Ramos (cell line): ENCODE results near the gene PCYOX1L.
"Not testable (repeated sequence)": the region's sequence is repeated elsewhere in the genome, so short reads cannot be mapped to it uniquely, and the experiment has no call there.

ENCODE experiments used
- in situ Hi-C: fragments of 300-500 bp; cut with MboI; formaldehyde crosslinking; loops from one replicate; pipeline ENCODE4 v1.14.3; 2022; ENCODE audit warnings: low sequenced_read_pairs; ENCODE audit not compliant: unreplicated experiment

PCYOX1L gene

GRCh38 chr5:149380466-149381121, 22.7 kb downstream of the PCYOX1L start:
- in situ Hi-C loops, result loop anchor here (10.0 kb wide), 1 partner anchor 184 kb away; no protein-coding TSS in a partner anchor

DNA sequence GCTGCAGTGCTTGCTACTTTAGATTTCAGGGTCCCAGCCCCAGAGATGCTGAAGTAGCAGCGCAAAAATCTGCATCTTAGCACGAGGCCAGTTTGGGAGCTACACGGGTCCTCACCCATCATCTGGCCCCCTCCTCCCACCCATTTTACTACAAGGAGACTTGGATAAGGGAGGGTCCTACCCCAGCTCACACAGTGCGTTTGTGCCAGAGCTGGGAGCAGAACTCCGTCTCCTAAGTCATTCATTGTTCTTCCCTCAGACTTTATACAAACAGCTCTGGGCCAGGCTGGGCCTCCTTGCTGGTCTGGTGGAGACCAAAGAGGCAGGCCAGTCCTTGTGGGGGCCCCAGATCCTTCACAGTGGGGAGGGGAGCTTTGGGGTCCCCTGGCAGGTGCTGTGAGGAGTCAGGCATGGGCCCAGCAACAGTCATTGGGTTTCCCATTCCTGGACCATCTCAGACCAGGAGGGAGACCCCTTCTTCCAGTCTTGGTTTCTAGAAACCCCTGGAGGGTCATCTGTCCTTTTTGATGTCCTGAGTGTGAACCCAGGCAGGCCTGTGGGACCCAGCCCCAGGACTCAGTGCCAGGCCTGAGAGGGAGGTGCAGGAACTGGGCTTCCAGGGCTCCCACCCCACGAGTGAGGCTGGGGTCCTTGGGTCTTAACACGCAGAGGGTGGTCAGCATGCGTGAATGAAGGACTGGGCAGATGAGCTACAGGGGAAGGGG, 23.6 kb downstream of the PCYOX1L start:
- in situ Hi-C loops, result loop anchor here (10.0 kb wide), 1 partner anchor 183 kb away; no protein-coding TSS in a partner anchor

DNA sequence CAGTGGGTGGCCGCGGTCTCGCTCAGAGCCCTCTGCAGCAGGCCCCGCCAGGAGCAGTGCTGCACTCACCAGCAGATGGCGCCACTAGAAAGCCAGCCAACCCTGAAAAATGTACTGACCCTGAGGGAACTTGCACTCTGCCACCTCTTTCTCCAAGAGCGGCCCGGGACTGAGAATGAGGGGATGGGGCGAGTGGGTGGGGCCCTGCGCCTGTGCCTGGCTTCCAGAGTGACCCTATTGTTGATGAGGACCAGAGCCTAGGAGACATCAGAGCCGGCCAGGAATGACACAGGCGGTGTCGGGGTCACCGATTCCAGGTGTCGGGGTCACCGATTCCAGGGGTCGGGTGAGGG, 24.1 kb downstream of the PCYOX1L start:
- in situ Hi-C loops, result loop anchor here (10.0 kb wide), 1 partner anchor 183 kb away; no protein-coding TSS in a partner anchor

GRCh38 chr5:149382517-149383220, 24.8 kb downstream of the PCYOX1L start:
- in situ Hi-C loops, result loop anchor here (10.0 kb wide), 1 partner anchor 182 kb away; no protein-coding TSS in a partner anchor

DNA sequence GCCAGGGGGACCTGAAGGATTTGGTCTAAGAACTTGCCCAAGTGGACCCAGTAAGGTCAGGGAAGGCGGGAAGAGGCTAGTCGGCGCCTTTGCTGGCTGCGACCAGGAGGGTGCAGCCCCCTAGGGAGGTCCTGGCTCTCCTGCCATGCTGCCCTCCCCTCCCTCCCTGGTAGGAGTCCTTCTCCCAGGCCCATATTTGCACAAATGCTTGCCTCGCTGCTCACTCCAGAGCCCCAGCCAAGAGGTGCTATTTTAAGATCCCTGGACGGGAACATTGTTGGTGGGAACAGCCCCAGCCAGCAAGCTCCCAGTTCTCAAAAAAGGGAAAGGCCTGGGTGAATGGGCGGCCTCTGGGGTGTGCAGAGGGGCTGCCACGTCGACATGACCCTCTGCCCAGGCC, 25.6 kb downstream of the PCYOX1L start:
- in situ Hi-C loops, result loop anchor here (10.0 kb wide), 1 partner anchor 181 kb away; no protein-coding TSS in a partner anchor

DNA sequence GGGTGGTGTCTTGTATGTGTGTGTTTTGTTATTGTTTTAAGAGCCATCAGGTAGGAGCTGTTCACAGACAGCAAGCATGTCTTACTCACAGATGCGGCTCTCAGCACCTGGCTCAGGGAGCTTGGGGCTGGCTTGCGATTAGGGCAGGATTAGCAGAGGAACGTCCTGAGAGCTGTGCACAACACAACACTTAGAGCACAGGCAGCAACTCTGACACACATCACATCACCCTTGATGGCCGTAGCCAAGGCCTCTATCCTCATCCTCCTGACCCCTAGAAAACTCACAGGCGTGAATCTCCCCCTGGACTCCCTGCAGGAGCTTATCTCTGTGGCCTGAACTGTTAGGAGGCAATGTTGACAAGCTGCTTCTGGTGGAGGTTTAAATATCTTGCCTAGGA, 28.3 kb downstream of the PCYOX1L start:
- in situ Hi-C loops, result loop anchor here (10.0 kb wide), 1 partner anchor 179 kb away; no protein-coding TSS in a partner anchor

- in situ Hi-C loops, result loop anchor here (10.0 kb wide), 1 partner anchor 178 kb away; no protein-coding TSS in a partner anchor
Observed at GRCh38 chr5:149387081-149387631, 29.3 kb downstream of the PCYOX1L start.

- in situ Hi-C loops, result loop anchor here (10.0 kb wide), 1 partner anchor 177 kb away; no protein-coding TSS in a partner anchor
Observed at GRCh38 chr5:149387982-149388381, 30.1 kb downstream of the PCYOX1L start.

GRCh38 chr5:149388498-149389190, 30.8 kb downstream of the PCYOX1L start:
- in situ Hi-C loops, result loop anchor here (10.0 kb wide), 1 partner anchor 176 kb away; no protein-coding TSS in a partner anchor

GRCh38 chr5:149389552-149390495, 32.0 kb downstream of the PCYOX1L start:
- in situ Hi-C loops, result loop anchor here (10.0 kb wide), 1 partner anchor 175 kb away; no protein-coding TSS in a partner anchor

- in situ Hi-C loops, result not testable (repeated sequence)
Observed at GRCh38 chr5:149391076-149391475, 33.2 kb downstream of the PCYOX1L start.

DNA sequence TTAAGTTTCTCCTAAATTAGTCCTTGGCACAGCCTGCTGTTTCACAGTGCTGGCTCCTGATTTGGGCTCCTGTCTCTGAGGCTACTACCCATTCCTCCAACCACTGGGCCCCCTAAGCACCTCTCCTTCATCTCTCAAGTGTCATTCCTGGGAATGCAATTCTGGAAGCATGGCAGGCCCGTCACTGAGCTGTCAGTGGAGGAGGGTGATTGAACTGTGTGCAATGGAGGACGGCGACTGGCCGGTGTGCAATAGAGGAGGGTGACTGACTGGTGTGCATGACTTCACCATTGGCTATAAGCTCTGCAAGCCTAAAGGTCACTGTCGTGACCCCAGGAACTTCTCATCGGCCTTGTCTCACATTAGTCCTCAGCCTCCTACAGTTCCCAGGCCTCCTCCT, 33.7 kb downstream of the PCYOX1L start:
- in situ Hi-C loops, result no loop called here

DNA sequence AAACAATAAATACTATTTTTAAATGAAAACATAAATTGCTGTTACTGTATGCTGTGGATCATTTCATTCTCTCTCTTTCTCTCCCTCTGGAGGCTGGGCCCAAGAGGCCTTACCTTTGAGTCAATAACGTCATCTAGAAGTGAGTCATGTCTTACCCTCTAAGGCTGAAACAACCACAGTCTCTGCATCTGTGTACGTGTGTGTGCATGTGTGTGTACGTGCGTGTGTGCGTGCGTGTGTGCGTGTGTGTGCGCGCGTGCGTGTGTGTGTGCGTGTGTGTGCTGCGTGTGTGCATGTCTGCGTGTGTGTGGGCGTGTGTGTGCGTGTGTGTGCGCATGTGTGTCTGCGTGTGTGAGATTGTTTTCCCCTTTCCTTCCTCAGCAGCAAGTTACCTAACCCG, 34.9 kb downstream of the PCYOX1L start:
- in situ Hi-C loops, result no loop called here

DNA sequence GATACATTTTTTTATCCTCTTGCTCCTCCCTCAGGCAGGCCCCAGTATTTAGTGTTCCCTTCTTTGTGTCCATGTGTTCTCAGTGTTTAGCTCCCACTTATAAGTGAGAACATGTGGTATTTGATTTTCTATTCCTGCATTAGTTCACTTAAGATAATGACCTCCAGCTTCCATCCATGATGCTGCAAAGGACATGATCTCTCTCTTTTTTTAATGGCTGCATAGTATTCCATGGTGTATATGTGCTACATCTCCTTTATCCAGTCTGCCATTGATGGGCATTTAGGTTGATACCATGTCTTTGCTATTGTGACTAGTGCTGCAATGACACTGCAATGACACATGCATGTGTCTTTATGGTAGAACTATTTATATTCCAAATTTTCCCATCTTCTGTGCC, 37.1 kb downstream of the PCYOX1L start:
- in situ Hi-C loops, result not testable (repeated sequence)

DNA sequence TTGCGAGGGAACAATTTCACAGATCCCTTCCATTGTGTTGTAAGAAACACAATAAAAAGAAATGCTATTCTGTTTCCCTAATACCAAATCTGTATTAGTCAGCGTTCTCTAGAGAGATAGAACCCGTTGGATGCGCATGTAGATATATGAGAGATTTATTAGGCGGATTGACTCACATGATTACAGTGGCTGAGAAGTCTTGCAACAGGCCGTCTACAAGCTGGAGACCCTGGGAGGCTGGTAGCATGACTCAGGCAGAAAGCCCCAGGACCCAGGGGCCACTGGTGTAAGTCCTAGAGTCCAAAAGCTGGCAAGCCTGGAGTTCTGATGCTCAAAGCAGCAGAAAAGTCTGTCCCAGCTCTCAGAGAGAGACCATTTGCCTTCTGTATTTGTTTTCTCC, 39.7 kb downstream of the PCYOX1L start:
- in situ Hi-C loops, result no loop called here

- in situ Hi-C loops, result not testable (repeated sequence)
Observed at GRCh38 chr5:149398747-149399266, 41.0 kb downstream of the PCYOX1L start.

DNA sequence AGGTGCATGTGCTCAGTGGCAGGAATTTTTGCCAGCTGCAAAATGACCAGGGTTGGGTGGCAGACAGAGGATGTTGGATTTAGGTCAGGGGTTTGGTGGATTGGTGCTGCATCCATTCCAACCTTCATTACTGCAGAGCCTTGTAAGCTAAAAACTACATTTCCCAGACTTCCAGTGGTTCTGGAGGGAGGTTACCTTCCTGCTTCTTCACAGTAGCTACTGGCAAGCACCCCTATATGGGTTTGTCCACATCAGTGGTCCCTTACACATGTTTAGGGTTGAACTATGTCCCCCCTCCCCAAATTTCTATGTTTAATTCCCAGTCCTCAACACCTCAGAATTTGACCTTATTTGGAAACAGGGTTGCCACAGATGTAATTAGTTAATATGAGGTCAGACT, 41.9 kb downstream of the PCYOX1L start:
- in situ Hi-C loops, result no loop called here

DNA sequence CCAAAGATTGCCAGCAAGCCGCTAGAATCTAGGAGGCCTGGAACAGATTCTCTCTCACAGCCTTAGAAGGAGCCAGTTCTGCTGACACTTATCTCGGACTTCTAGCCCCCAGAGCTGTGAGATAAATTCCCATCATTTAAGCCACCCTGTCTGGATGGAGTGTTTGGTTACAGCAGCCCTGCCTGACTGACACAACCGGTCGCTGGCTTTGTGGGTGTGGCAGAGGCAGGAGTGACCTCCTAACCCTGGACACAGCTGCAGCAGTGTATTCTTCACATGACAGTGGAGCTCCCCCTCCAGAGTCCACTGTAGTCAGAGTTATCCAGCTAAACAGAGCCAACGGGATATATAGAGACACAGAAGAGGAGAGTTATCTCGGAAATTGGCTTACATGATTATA, 42.5 kb downstream of the PCYOX1L start:
- in situ Hi-C loops, result no loop called here
